HG03135 (cell line): ENCODE results near the gene YJEFN3.

ENCODE experiments used
- ATAC-seq: cut with Tn5 transposase; IDR thresholded peaks from one replicate; pipeline ENCODE4 v1.9.1; 2021; ENCODE audit warnings: mild to moderate bottlenecking, moderate library complexity; ENCODE audit not compliant: unreplicated experiment

YJEFN3 gene

DNA sequence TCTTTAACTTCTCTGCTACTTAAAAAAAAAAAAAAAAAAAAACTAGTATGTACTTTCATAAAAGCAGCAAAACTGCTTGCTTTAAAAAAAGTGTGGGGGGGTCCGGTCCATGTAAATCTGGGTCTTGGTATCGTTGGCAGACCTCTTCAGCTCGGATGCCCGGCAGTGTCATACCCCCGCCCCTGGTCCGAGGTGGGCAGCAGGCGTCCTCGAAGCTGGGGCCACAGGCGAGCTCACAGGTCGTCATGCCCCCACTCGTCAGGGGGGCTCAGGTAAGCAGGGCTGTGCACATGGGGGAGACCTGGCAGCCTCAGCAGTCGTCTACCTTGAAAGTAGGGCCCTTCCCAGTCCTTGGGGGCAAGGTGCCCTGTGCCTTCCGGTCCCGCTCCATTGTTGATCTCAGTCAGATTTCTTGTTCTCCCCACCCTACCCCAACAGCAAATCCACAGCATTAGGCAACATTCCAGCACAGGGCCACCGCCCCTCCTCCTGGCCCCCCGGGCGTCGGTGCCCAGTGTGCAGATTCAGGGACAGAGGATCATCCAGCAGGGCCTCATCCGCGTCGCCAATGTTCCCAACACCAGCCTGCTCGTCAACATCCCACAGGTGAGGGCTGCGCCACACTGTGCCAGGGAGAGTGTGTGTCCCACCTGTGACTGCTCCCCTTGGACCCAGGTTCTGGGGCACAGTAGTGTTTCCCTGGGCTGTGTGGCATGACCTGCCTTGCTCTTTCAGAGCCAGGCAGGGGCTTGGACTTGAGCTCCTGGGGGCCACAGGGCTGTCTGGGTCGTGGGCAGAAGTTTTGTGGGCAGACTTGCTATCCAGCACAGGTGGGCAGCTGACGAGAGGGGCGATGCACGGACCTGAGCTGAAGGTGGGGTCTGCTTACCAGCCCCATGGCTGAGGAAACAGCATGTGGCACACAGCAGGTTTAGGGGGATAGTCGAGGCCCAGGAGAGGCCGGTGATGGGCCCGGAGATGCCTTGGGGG, 32.8 kb upstream of the YJEFN3 start:
- ATAC-seq: no peak

DNA sequence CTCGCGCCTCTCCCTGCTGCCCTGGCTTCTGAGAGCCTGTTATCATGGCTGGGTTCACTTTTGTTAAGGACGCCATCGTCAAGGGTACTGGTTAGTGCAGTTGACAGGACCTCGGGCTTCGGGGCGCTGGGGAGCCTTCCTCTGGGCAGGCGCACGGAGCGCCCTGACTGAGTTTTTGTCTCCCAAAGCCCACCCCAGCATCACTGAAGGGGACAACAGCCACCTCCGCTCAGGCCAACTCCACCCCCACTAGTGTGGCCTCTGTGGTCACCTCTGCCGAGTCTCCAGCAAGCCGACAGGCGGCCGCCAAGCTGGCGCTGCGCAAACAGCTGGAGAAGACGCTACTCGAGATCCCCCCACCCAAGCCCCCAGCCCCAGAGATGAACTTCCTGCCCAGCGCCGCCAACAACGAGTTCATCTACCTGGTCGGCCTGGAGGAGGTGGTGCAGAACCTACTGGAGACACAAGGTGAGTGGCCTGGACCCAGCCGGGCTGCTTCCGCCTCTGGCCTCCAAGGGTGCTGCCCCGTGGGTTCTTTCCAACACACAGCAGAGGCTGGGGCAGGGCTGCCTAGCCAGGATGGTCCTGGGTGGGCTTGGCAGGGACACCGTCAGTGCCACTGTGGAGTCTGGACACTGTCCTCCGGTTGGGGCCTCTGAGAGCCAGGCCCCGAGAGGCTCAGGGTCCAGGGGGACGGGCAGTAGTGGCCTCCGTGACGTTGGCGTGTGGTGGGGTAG, 30.3 kb upstream of the YJEFN3 start:
- ATAC-seq: no peak

DNA sequence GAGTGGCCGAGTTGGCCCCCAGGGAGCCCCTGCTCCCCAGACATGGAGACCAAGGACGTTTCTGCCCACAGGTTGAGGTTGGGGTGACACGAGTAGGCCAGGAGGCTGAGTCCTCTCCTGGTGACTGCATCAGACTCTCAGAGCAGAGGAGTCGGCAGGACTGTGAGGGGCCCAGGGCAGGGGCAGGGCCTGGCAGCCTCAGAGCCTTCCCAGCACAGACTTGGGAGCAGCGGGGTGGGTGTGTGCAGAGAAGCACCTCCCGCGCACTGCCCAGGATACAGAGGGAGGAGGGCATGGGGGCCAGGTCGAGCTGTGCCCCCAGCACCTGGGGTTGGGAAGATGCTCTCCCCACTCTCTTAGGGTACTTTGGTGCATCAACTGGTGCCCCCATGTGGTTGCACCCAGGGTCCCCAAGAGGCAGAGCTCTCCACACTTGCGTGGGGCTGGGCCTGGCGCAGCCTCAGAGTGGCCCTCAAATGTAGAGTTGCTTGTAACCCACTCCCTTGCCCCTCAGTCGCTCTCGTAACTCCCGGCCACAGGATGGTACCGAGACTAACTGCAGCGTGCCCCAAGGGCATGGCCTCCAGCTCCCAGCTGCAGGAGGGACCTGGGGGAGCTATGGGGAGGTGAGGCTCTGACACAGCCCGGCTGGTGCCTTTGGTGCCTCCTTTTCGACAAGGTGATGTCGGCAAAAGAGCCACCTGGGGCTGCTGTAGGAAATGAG, 29.3 kb upstream of the YJEFN3 start:
- ATAC-seq: no peak

- ATAC-seq: no peak
Measured at GRCh38 chr19:19500975-19501644, 27.6 kb upstream of the YJEFN3 start.

DNA sequence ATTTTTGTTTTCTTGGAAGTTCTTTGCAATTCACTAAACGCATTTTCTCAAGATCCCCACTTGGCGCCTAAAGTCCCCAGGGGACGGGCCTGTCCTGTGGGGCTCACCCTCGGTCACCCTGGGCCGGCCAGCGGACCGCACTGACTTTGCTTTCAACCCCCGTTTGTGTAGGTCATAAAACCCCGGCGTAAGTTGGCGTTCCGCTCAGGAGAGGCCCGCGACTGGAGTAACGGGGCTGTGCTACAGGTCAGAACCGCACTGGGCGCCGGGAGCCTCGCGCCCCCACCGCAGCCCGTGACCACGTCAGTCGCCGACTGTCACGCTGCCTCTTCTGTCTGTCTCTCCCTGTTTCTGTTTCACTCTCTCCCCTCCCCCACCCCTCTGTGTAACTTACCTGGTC, 26.9 kb upstream of the YJEFN3 start:
- no peak for ATAC-seq

DNA sequence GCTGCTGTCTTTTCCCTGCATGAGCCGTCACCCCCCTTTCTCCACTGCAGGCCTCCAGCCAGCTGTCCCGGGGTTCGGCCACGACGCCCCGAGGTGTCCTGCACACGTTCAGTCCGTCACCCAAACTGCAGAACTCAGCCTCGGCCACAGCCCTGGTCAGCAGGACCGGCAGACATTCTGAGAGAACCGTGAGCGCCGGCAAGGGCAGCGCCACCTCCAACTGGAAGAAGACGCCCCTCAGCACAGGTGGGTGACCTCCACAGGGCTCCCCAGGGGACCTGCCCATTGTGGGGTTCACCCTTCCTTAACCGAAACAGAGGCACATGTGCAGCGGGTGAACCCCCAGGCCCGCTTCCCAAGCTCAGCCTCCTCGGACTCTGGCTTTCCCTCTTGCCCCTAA, 26.4 kb upstream of the YJEFN3 start:
- no peak for ATAC-seq

DNA sequence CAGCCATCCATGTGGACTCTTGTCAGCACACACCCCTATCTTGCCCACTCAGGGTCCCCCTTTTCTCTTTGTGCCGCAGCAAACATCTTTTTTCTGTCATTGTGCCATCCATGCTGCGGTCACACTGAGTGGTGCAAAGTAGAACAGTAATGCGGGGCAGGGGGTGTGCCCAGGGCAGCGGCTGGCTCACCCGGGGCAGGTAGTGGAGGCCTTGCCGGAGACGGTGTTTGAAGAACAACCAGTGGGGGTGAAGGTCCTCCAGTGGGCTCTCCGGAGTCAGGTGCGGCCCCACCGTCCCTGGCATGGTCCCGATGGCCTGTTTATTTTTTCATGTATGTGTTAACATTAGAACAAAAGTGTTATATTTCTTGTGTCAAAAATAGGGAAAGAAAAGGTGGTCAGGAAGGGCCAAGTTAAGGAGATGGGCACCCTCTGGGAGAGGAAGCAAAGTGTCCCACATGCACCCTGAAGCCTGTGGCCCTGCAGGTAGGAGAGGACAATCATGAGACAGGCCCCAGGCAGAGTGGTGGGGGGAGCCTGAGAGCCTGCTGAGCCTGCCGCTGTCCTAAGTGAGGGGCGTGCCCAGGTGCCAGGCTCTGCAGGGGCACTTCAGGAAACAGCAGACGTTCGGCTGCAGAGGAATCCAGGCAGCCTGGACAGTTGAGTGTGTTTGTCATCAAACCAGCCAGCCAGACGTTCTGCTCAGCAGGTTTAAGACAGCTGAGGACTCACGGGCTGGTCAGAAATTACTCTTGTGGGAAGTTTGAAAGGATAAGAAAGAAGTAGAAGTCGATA, 25.7 kb upstream of the YJEFN3 start:
- no peak for ATAC-seq

- no peak for ATAC-seq
Measured at GRCh38 chr19:19504754-19505668, 23.7 kb upstream of the YJEFN3 start.

- no peak for ATAC-seq
Measured at GRCh38 chr19:19505669-19506326, 22.9 kb upstream of the YJEFN3 start.

DNA sequence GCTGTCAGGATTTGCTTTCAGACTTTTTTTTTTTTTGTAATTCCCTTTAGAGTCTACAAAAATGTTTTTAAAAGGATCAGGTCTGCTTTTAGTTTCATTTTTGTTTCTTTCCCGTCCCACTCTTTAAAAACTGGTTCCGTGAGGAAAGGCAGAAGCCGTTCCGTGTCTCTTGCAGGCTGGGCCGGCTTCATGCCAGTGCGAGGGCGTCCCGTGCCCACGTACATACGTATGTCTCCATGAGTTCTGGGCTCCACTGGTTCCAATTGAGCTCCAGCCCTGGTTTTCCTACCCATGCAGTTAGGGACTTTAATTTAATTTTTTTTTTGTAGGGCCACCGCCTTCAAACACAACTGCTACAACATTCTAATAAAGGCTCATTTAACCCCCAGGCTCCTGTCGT, 22.1 kb upstream of the YJEFN3 start:
- no peak for ATAC-seq

GRCh38 chr19:19507354-19507753, 21.4 kb upstream of the YJEFN3 start:
- no peak for ATAC-seq

DNA sequence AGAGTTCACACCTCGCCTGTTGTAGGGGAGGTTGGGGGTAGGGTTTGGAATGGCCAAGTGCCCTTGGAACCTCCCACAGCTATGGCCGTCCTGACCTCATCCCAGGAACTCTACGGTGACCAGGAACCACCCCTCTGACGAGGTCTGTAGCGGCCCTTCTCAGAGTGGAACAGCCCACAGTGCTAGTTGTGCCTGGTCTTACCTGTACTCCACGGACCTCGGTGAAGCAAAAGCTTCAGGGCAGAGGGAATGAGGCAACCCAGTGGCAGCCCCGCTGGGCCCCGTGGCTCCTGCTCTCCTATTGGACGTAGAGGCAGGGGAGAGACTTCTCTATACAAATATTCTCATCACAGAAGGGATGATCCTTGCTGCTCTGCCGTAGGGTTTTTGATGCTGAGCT, 20.5 kb upstream of the YJEFN3 start:
- ATAC-seq: no peak

- no peak for ATAC-seq
Measured at GRCh38 chr19:19510432-19510831, 18.3 kb upstream of the YJEFN3 start.

DNA sequence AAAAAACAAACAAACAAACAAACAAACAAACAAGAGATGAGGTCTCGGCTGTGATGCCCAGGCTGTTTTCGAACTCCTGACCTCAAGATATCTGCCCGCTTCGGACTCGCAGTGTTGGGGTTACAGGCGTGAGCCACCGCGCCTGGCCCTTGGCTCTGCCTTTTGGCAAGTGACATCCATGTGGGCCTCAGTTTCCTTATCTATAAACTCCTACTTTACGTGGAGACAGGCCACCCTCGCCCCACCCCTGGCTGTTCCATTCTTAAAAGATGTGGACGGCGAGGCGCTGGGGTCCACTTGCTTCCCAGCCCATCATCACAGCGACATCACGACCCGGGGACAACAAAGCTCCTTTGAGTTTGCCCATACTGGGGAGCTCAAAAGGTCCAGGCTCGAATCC, 15.0 kb upstream of the YJEFN3 start:
- ATAC-seq: no peak

GRCh38 chr19:19514215-19514657, 14.5 kb upstream of the YJEFN3 start:
- ATAC-seq: no peak

DNA sequence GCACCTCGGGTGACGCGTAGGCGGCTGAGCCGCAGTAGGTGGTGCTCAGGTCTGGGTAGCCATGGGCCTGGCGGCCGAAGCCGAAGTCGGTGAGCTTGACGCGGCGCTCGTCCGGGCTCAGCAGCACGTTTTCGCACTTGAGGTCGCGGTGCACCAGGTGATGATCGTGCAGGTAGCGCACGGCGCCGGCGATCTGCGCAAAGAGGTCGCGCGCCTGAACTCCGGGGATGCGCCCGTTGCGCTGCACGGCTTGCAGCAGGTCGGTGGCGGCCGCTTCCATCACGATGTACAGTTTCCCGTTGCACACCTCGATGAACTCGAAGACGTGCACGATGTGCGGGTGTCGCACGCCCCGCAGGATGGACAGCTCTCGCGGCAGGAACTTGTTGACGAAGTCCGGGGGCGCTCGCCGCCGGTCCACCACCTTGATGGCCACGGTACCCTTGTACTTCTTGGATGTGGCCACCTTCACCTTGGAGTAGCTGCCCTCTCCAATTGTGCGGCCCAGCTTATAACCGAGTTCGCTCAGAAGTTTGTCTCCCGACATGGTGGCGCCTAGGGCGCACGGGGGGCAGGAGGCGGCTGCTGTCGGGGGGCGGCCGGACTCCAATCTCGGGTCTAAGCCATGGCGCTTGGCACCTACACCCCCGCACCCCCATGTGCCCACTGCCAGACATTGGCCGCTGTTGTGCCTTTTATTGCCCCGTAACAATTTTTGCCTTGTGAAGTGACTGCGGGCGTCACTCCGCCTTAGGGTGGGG, 13.7 kb upstream of the YJEFN3 start, which contains the start of gene TSSK6:
TSS of gene TSSK6 (minus strand) at position 668 of the 761 bp plus-strand sequence. CDS start at position 547, 121 bp downstream.
- ATAC-seq: no peak
